ENCODE results near the gene USP1. TPM values are rescaled to one million over a fixed set of nuclear protein-coding genes. Genes with fewer than 3 reads are reported as not detected.

Gene USP1
- total RNA-seq, 4 donors from 2014 or later = 23.0 to 39.9 (median 33.7) TPM

GRCh38 chr1:62425041-62425440 lies 11.8 kb upstream of the USP1 start:
- no peak for ATAC-seq
- H3K4me3 ChIP-seq = no peak overlapping the region
- H3K27ac ChIP-seq = no peak overlapping the region
- H3K9me3 ChIP-seq = no peaks in the 10 kb centered on the region
- H3K27me3 ChIP-seq = no peaks in the 10 kb centered on the region
- 74 to 79% methylated on average over 5 of the region's 5 CpGs for WGBS, 2 donors (ENCODE audit: low coverage in 1 of 2)
- H3K36me3 ChIP-seq = no peaks in the 10 kb centered on the region
- no peaks in the 10 kb centered on the region for H3K4me1 ChIP-seq
- TF ChIP-seq POLR2AphosphoS5 (IDR thresholded peaks at IDR 0.05) (no peak), CTCF (IDR thresholded peaks at IDR 0.05) (no peak), EP300 (IDR thresholded peaks at IDR 0.05) (no peak), POLR2A (IDR thresholded peaks at IDR 0.05) (no peak)

- no peaks in the 10 kb centered on the region for H3K27me3 ChIP-seq
- H3K4me3 ChIP-seq = no peak overlapping the region
- TF ChIP-seq POLR2AphosphoS5 (IDR thresholded peaks at IDR 0.05) (no peak), CTCF (IDR thresholded peaks at IDR 0.05) (no peak), EP300 (IDR thresholded peaks at IDR 0.05) (no peak), POLR2A (IDR thresholded peaks at IDR 0.05) (no peak)
- no peaks in the 10 kb centered on the region for H3K4me1 ChIP-seq
- H3K9me3 ChIP-seq = no peaks in the 10 kb centered on the region
- 43 to 73% methylated on average over 3 of the region's 3 CpGs for WGBS, 2 donors (ENCODE audit: low coverage in 1 of 2)
- no peak overlapping the region for H3K27ac ChIP-seq
- H3K36me3 ChIP-seq = no peaks in the 10 kb centered on the region
- no peak for ATAC-seq
These were observed 10.6 kb upstream of the USP1 start for GRCh38 chr1:62426237-62426636.

GRCh38 chr1:62426794-62427193 lies 10.1 kb upstream of the USP1 start:
- 75 to 100% methylated on average over 1 of the region's 1 CpG for WGBS, 2 donors (ENCODE audit: low coverage in 1 of 2)

GRCh38 chr1:62428351-62428750 lies 8.5 kb upstream of the USP1 start:
- no peak overlapping the region for H3K27ac ChIP-seq
- no peak for ATAC-seq
- TF ChIP-seq CTCF (IDR thresholded peaks at IDR 0.05) (no peak), POLR2AphosphoS5 (IDR thresholded peaks at IDR 0.05) (no peak), POLR2A (IDR thresholded peaks at IDR 0.05) (no peak), EP300 (IDR thresholded peaks at IDR 0.05) (no peak)
- H3K4me3 ChIP-seq = no peak overlapping the region
- 35 to 44% methylated on average over 2 to 4 of the region's 4 CpGs for WGBS, 2 donors (ENCODE audit: low coverage in 1 of 2)
- H3K36me3 ChIP-seq = no peaks in the 10 kb centered on the region
- no peaks in the 10 kb centered on the region for H3K4me1 ChIP-seq
- H3K9me3 ChIP-seq = no peaks in the 10 kb centered on the region
- H3K27me3 ChIP-seq = no peaks in the 10 kb centered on the region

More at GRCh38 chr1:62426794-62427193, 10.1 kb upstream of the USP1 start:
- H3K4me1 ChIP-seq = no peaks in the 10 kb centered on the region
- H3K4me3 ChIP-seq = no peak overlapping the region
- no peak for TF ChIP-seq POLR2AphosphoS5 (IDR thresholded peaks at IDR 0.05)
- TF ChIP-seq CTCF (IDR thresholded peaks at IDR 0.05) = no peak
- no peak for TF ChIP-seq EP300 (IDR thresholded peaks at IDR 0.05)
- TF ChIP-seq POLR2A (IDR thresholded peaks at IDR 0.05) = no peak
- no peaks in the 10 kb centered on the region for H3K27me3 ChIP-seq
- no peaks in the 10 kb centered on the region for H3K36me3 ChIP-seq
- no peak for ATAC-seq
- H3K9me3 ChIP-seq = no peaks in the 10 kb centered on the region
- no peak overlapping the region for H3K27ac ChIP-seq

- H3K4me3 ChIP-seq = no peak overlapping the region
- no peaks in the 10 kb centered on the region for H3K36me3 ChIP-seq
- no peak overlapping the region for H3K27ac ChIP-seq
- no peaks in the 10 kb centered on the region for H3K27me3 ChIP-seq
- no peak for TF ChIP-seq POLR2AphosphoS5 (IDR thresholded peaks at IDR 0.05)
- no peak for TF ChIP-seq CTCF (IDR thresholded peaks at IDR 0.05)
- no peak for TF ChIP-seq POLR2A (IDR thresholded peaks at IDR 0.05)
- TF ChIP-seq EP300 (IDR thresholded peaks at IDR 0.05) = no peak
- no peaks in the 10 kb centered on the region for H3K4me1 ChIP-seq
- ATAC-seq = no peak
- H3K9me3 ChIP-seq = no peaks in the 10 kb centered on the region
- 100% methylated on average over 2 of the region's 2 CpGs for WGBS, 2 donors (ENCODE audit: low coverage in 1 of 2)
These were observed 7.3 kb upstream of the USP1 start for GRCh38 chr1:62429581-62429980.

Data from gastroesophageal sphincter (tissue), 4 donors.